HEK293 (cell line): ENCODE data around the gene CLCN7.

Experiments used
- CTCF ChIA-PET: fragments of 350-600 bp; formaldehyde crosslinking; extraction: SDS; loops from one replicate; lab custom pipeline; 2021; ENCODE audit warnings: antibody characterized with exemption; lab: Yijun Ruan, JAX
- POLR2A ChIA-PET: fragments of 300-600 bp; formaldehyde crosslinking; extraction: SDS; loops from one replicate; lab custom pipeline; 2020; ENCODE audit warnings: antibody characterized with exemption, inconsistent platforms; lab: Yijun Ruan, JAX
- H3K27ac ChIP-seq: fragments of 200-500 bp; sonication (Bioruptor generic); 2 replicates; pipeline ENCODE4 v1.5.1; 2014; ENCODE audit warnings: low read depth, low read length, control low read depth, inconsistent platforms; ENCODE audit errors: extremely low read depth
- H3K36me3 ChIP-seq, 2 experiments: fragments of 200-500 bp in 1 of 2; sonication (Bioruptor generic) in 1 of 2; 1 replicate in 1 of 2; 2 replicates in 1 of 2; pipeline ENCODE4 v1.5.1; 2014 to 2017; ENCODE audit warnings: inconsistent platforms in 2 of 2, low read length in 2 of 2; ENCODE audit not compliant: control insufficient read depth in 2 of 2, insufficient read depth in 1 of 2
- H3K4me1 ChIP-seq: fragments of 200-500 bp; sonication (Bioruptor generic); 2 replicates; pipeline ENCODE4 v1.5.1; 2014; ENCODE audit warnings: mild to moderate bottlenecking, low read length, inconsistent platforms; ENCODE audit not compliant: control insufficient read depth, insufficient read depth
- H3K4me3 ChIP-seq: 2 replicates; pipeline ENCODE4 v1.5.1; 2011; ENCODE audit warnings: low read depth, mild to moderate bottlenecking, control low read depth, low read length, moderate library complexity
- H3K9me3 ChIP-seq: fragments of 200-500 bp; sonication (Bioruptor generic); 2 replicates; pipeline ENCODE4 v1.5.1; 2014; ENCODE audit warnings: low read depth, low read length, inconsistent platforms; ENCODE audit not compliant: control insufficient read depth, insufficient read depth
- PATZ1 ChIP-seq: fragments of 450-650 bp; formaldehyde crosslinking; IDR thresholded peaks from 2 replicates; pipeline ENCODE4 v1.5.1; 2016; ENCODE audit warnings: missing biosample characterization, missing genetic modification characterization
- RBAK ChIP-seq: fragments of 450-650 bp; formaldehyde crosslinking; IDR thresholded peaks from 2 replicates; pipeline ENCODE4 v1.5.1; 2016; ENCODE audit warnings: missing biosample characterization, missing genetic modification characterization
- SCRT1 ChIP-seq: fragments of 450-650 bp; formaldehyde crosslinking; IDR thresholded peaks from 2 replicates; pipeline ENCODE4 v1.5.1; 2016; ENCODE audit warnings: missing biosample characterization, missing genetic modification characterization, borderline replicate concordance
- SP2 ChIP-seq: fragments of 450-650 bp; formaldehyde crosslinking; IDR thresholded peaks from 2 replicates; pipeline ENCODE4 v1.5.1; 2016; ENCODE audit warnings: missing biosample characterization, missing genetic modification characterization
- TRIM28 ChIP-seq: IDR thresholded peaks from 2 replicates; pipeline ENCODE4 v1.6.1; 2011; ENCODE audit warnings: low read length, control low read depth, borderline replicate concordance
- ZBTB44 ChIP-seq: fragments of 450-650 bp; IDR thresholded peaks from 2 replicates; pipeline ENCODE4 v1.5.1; 2018; ENCODE audit warnings: missing biosample characterization, mild to moderate bottlenecking, missing genetic modification characterization
- ZIC2 ChIP-seq: fragments of 450-650 bp; formaldehyde crosslinking; IDR thresholded peaks from 2 replicates; pipeline ENCODE4 v1.5.1; 2016; ENCODE audit warnings: missing biosample characterization, missing genetic modification characterization
- ZNF138 ChIP-seq: fragments of 450-650 bp; formaldehyde crosslinking; IDR thresholded peaks from 2 replicates; pipeline ENCODE4 v1.5.1; 2016; ENCODE audit warnings: missing biosample characterization, missing genetic modification characterization, borderline replicate concordance
- ZNF221 ChIP-seq: fragments of 450-650 bp; formaldehyde crosslinking; IDR thresholded peaks from 2 replicates; pipeline ENCODE4 v1.5.1; 2017; ENCODE audit warnings: missing biosample characterization, missing genetic modification characterization, borderline replicate concordance
- ZNF23 ChIP-seq: fragments of 450-650 bp; formaldehyde crosslinking; IDR thresholded peaks from 2 replicates; pipeline ENCODE4 v1.5.1; 2016; ENCODE audit warnings: missing biosample characterization, missing genetic modification characterization, borderline replicate concordance
- ZNF239 ChIP-seq: fragments of 450-650 bp; formaldehyde crosslinking; IDR thresholded peaks from 2 replicates; pipeline ENCODE4 v1.5.1; 2016; ENCODE audit warnings: missing biosample characterization, missing genetic modification characterization
- ZNF26 ChIP-seq: fragments of 450-650 bp; formaldehyde crosslinking; IDR thresholded peaks from 2 replicates; pipeline ENCODE4 v1.5.1; 2016; ENCODE audit warnings: missing biosample characterization, missing genetic modification characterization
- ZNF324 ChIP-seq: fragments of 450-650 bp; formaldehyde crosslinking; IDR thresholded peaks from 2 replicates; pipeline ENCODE4 v1.5.1; 2016; ENCODE audit warnings: missing biosample characterization, missing genetic modification characterization
- ZNF335 ChIP-seq: fragments of 450-650 bp; formaldehyde crosslinking; conservative IDR thresholded peaks from 2 replicates; pipeline ENCODE4 v1.5.1; 2016; ENCODE audit warnings: missing biosample characterization, missing genetic modification characterization
- ZNF354C ChIP-seq: fragments of 450-650 bp; formaldehyde crosslinking; IDR thresholded peaks from 2 replicates; pipeline ENCODE4 v1.5.1; 2016; ENCODE audit warnings: missing biosample characterization, missing genetic modification characterization, low read depth, borderline replicate concordance
- ZNF558 ChIP-seq: fragments of 450-650 bp; formaldehyde crosslinking; IDR thresholded peaks from 2 replicates; pipeline ENCODE4 v1.5.1; 2016; ENCODE audit warnings: missing biosample characterization, missing genetic modification characterization
- ZNF571 ChIP-seq: fragments of 450-650 bp; formaldehyde crosslinking; IDR thresholded peaks from 2 replicates; pipeline ENCODE4 v1.5.0; 2017; ENCODE audit warnings: missing biosample characterization, missing genetic modification characterization
- ZNF658 ChIP-seq: fragments of 450-650 bp; formaldehyde crosslinking; IDR thresholded peaks from 2 replicates; pipeline ENCODE4; 2016; ENCODE audit warnings: missing biosample characterization, missing genetic modification characterization
- ZNF692 ChIP-seq: fragments of 450-650 bp; formaldehyde crosslinking; IDR thresholded peaks from 2 replicates; pipeline ENCODE4 v1.5.1; 2016; ENCODE audit warnings: missing biosample characterization, missing genetic modification characterization
- ZNF768 ChIP-seq: fragments of 450-650 bp; formaldehyde crosslinking; IDR thresholded peaks from 2 replicates; pipeline ENCODE4 v1.5.1; 2018; ENCODE audit warnings: missing biosample characterization, mild to moderate bottlenecking, missing genetic modification characterization
- ZNF785 ChIP-seq: fragments of 450-650 bp; formaldehyde crosslinking; IDR thresholded peaks from 2 replicates; pipeline ENCODE4 v1.5.1; 2016; ENCODE audit warnings: missing biosample characterization, missing genetic modification characterization

Gene CLCN7

GRCh38 chr16:1449201-1449788 is 25.5 kb downstream of the CLCN7 start (continued):
- TF ChIP-seq PATZ1 (tag by site-specific recombination) (no peak), ZNF239 (tag by site-specific recombination) (no peak), ZNF335 (tag by site-specific recombination) (no peak), ZNF658 (tag by site-specific recombination) (no peak), ZNF324 (no peak)

- peaks cover 0 to 57% of the 10 kb centered on the region in 2 experiments; a peak in 1 of 3 replicates for H3K36me3 ChIP-seq
- no peak overlapping the region for H3K4me3 ChIP-seq
- CTCF ChIA-PET, result no interaction called here
- TF ChIP-seq RBAK (tag by site-specific recombination), result no peak
- no peak for TF ChIP-seq TRIM28
- no peak for TF ChIP-seq ZIC2 (tag by site-specific recombination)
- H3K9me3 ChIP-seq, result no peaks in the 10 kb centered on the region
- H3K4me1 ChIP-seq, result no peaks in the 10 kb centered on the region
- H3K27ac ChIP-seq, result no peak overlapping the region
- POLR2A ChIA-PET, result no interaction called here
Measured at GRCh38 chr16:1448536-1449116, 26.2 kb downstream of the CLCN7 start.

- H3K36me3 ChIP-seq, result peaks cover 0 to 51% of the 10 kb centered on the region in 2 experiments; a peak in 1 of 3 replicates
Measured at GRCh38 chr16:1447965-1448364, 26.9 kb downstream of the CLCN7 start.

More at GRCh38 chr16:1447965-1448364, 26.9 kb downstream of the CLCN7 start:
- CTCF ChIA-PET, result no interaction called here
- POLR2A ChIA-PET, result interaction anchor here (1.4 kb wide), 1 partner anchor 9 kb away, joined by 3 read pairs; no protein-coding TSS in a partner anchor
- Histone ChIP-seq H3K4me3 (no peak overlapping the region), H3K9me3 (no peaks in the 10 kb centered on the region), H3K27ac (no peak overlapping the region), H3K4me1 (no peaks in the 10 kb centered on the region)
- no peak for TF ChIP-seq ZNF768 (tag by site-specific recombination)
- no peak for TF ChIP-seq SP2 (tag by site-specific recombination)
- TF ChIP-seq ZNF785 (tag by site-specific recombination), result no peak
- no peak for TF ChIP-seq SCRT1 (tag by site-specific recombination)
- no peak for TF ChIP-seq ZNF26
- no peak for TF ChIP-seq ZNF558 (tag by site-specific recombination)
- TF ChIP-seq ZNF138 (tag by site-specific recombination), result no peak
- no peak for TF ChIP-seq ZNF354C
- no peak for TF ChIP-seq ZNF23 (tag by site-specific recombination)
- TF ChIP-seq ZBTB44 (tag by site-specific recombination), result no peak
- TF ChIP-seq ZNF692 (tag by site-specific recombination), result no peak
- no peak for TF ChIP-seq ZNF221 (tag by site-specific recombination)
- no peak for TF ChIP-seq ZNF571 (tag by site-specific recombination)
